GM12878 (cell line): ENCODE data around the gene BNC2.

Source experiments
- ATF7 ChIP-seq: fragments of 450-650 bp; IDR thresholded peaks from 2 replicates; pipeline ENCODE4 v1.6.1; 2016; ENCODE audit warnings: low read depth, mild to moderate bottlenecking
- CHD2 ChIP-seq: IDR thresholded peaks from 2 replicates; pipeline ENCODE4 v1.6.1; 2011; ENCODE audit warnings: low read depth, low read length, improper control_type of control experiment, borderline replicate concordance
- CHD4 ChIP-seq: fragments of 200-600 bp; sonication (generic); IDR thresholded peaks from 2 replicates; pipeline ENCODE4 v1.6.1; 2016; ENCODE audit warnings: mild to moderate bottlenecking
- CTCF ChIP-seq, 3 experiments: IDR thresholded peaks in 2 of 3; conservative IDR thresholded peaks in 1 of 3; 2 replicates each; pipeline ENCODE4 v1.5.1; 2011; ENCODE audit warnings: low read depth in 3 of 3, low read length in 3 of 3, mild to moderate bottlenecking in 3 of 3, control low read depth in 2 of 3, moderate library complexity in 2 of 3, inconsistent platforms in 1 of 3, mixed read lengths in 1 of 3; ENCODE audit not compliant: control insufficient read depth in 2 of 3, insufficient read depth in 1 of 3; ENCODE audit errors: extremely low read depth in 1 of 3
- HSF1 ChIP-seq: fragments of 150-350 bp; IDR thresholded peaks from 2 replicates; pipeline ENCODE4 v1.6.1; 2014; ENCODE audit warnings: mild to moderate bottlenecking, low read depth, low read length
- POLR2AphosphoS2 ChIP-seq: IDR thresholded peaks from 2 replicates; pipeline ENCODE4 v1.6.1; 2011; ENCODE audit warnings: low read depth, mild to moderate bottlenecking, low read length, improper control_type of control experiment, moderate library complexity
- POLR2AphosphoS5 ChIP-seq: IDR thresholded peaks from 2 replicates; pipeline ENCODE4 v1.6.1; 2011; ENCODE audit warnings: mild to moderate bottlenecking, low read length, inconsistent platforms

GRCh38 chr9:16676519-16676918, 194.0 kb downstream of the BNC2 start:
- no peak for TF ChIP-seq HSF1
- no peak for TF ChIP-seq POLR2AphosphoS5
- TF ChIP-seq POLR2AphosphoS2, result no peak
- no peak for TF ChIP-seq CTCF (IDR thresholded peaks at IDR 0.05 in 2 of 3, conservative IDR thresholded peaks at IDR 0.05 in 1 of 3; ENCODE audit: control insufficient read depth in 2 of 3, extremely low read depth in 1 of 3, insufficient read depth in 1 of 3, low read depth in 3 of 3, low read length in 3 of 3)
- TF ChIP-seq CHD2, result no peak
- TF ChIP-seq ATF7, result no peak
- TF ChIP-seq CHD4, result no peak
